HepG2 (cell line): ENCODE data around the gene CIAO3. TPM values are rescaled to one million over a fixed set of nuclear protein-coding genes. Genes with fewer than 3 reads are reported as not detected.
A peak's percentile ranks its signal among the peaks of the same experiment; 100 is the strongest.

ENCODE experiments used
- ATF3 ChIP-seq: sonication (generic); formaldehyde crosslinking; IDR thresholded peaks from 2 replicates; pipeline ENCODE4 v1.4.0; 2020; ENCODE audit warnings: missing genetic modification reagents
- ATF7 ChIP-seq, 2 experiments: fragments of 450-650 bp in 1 of 2; sonication (generic) in 1 of 2; formaldehyde crosslinking in 1 of 2; IDR thresholded peaks; 2 replicates each; pipeline versions ENCODE4 v1.4.0 to v1.6.1; 2016 to 2020; ENCODE audit warnings: antibody characterized with exemption in 1 of 2, mild to moderate bottlenecking in 1 of 2, missing genetic modification reagents in 1 of 2
- CREB3 ChIP-seq: sonication (generic); formaldehyde crosslinking; IDR thresholded peaks from 2 replicates; pipeline ENCODE4 v1.5.0; 2020; ENCODE audit warnings: missing genetic modification reagents
- FOXM1 ChIP-seq: sonication (generic); formaldehyde crosslinking; IDR thresholded peaks from 2 replicates; pipeline ENCODE4 v1.5.0; 2020; ENCODE audit warnings: missing genetic modification reagents
- GTF3A ChIP-seq: sonication (generic); formaldehyde crosslinking; conservative IDR thresholded peaks from 2 replicates; pipeline ENCODE4 v1.4.0; 2020; ENCODE audit warnings: mild to moderate bottlenecking, missing genetic modification reagents
- HDAC1 ChIP-seq: sonication (generic); formaldehyde crosslinking; IDR thresholded peaks from 2 replicates; pipeline ENCODE4 v1.5.1; 2020; ENCODE audit warnings: mild to moderate bottlenecking, missing genetic modification reagents
- MTA1 ChIP-seq: sonication (generic); formaldehyde crosslinking; IDR thresholded peaks from 2 replicates; pipeline ENCODE4 v1.4.0; 2020; ENCODE audit warnings: missing genetic modification reagents, mild to moderate bottlenecking, borderline replicate concordance
- NFAT5 ChIP-seq: sonication (generic); formaldehyde crosslinking; IDR thresholded peaks from 2 replicates; pipeline ENCODE4 v1.4.0; 2020; ENCODE audit warnings: missing genetic modification reagents
- NR1H2 ChIP-seq: sonication (generic); formaldehyde crosslinking; IDR thresholded peaks from 2 replicates; pipeline ENCODE4 v1.8.1; 2022; ENCODE audit warnings: low read depth, missing genetic modification reagents, borderline replicate concordance
- PPARG ChIP-seq: conservative IDR thresholded peaks from 2 replicates; pipeline ENCODE4 v1.6.1; 2016; ENCODE audit warnings: missing biosample characterization, missing genetic modification reagents
- PREB ChIP-seq: sonication (generic); formaldehyde crosslinking; IDR thresholded peaks from 2 replicates; pipeline ENCODE4 v1.4.0; 2020; ENCODE audit warnings: missing genetic modification reagents
- SMC3 ChIP-seq: IDR thresholded peaks from 2 replicates; pipeline ENCODE4 v1.6.1; 2011; ENCODE audit warnings: low read length, improper control_type of control experiment
- ZNF235 ChIP-seq: sonication (generic); formaldehyde crosslinking; IDR thresholded peaks from 2 replicates; pipeline ENCODE4 v1.8.1; 2023; ENCODE audit warnings: mild to moderate bottlenecking, missing genetic modification reagents, borderline replicate concordance
- ZNF382 ChIP-seq: sonication (generic); formaldehyde crosslinking; IDR thresholded peaks from 2 replicates; pipeline ENCODE4 v1.5.0; 2020; ENCODE audit warnings: missing genetic modification reagents, mild to moderate bottlenecking, borderline replicate concordance
- ZNF446 ChIP-seq: sonication (generic); formaldehyde crosslinking; IDR thresholded peaks from 2 replicates; pipeline ENCODE4 v1.5.0; 2020; ENCODE audit warnings: mild to moderate bottlenecking, missing genetic modification reagents
- ZNF609 ChIP-seq: sonication (generic); formaldehyde crosslinking; IDR thresholded peaks from 2 replicates; pipeline ENCODE4 v1.4.0; 2020; ENCODE audit warnings: mild to moderate bottlenecking, missing genetic modification reagents, borderline replicate concordance
- polyA plus RNA-seq, 8 experiments: library from polyadenylated mRNA; depleted of rRNA in 3 of 8; stranded (reverse) in 7 of 8; unstranded in 1 of 8; fragments of >200 nt; fragmentation: Illumina TruSeq in 4 of 8; extraction: Trizol in 4 of 8; gene quantifications; 2 replicates each; pipeline versions ENCODE4 v1.2.1 to v1.2.3, GENCODE V29; 2011 to 2016; ENCODE audit warnings: low read depth in 4 of 8, missing spikeins in 1 of 8, mixed read lengths in 1 of 8; ENCODE audit not compliant: insufficient read depth in 1 of 8
- total RNA-seq, 5 experiments: library from RNA; depleted of rRNA; stranded (reverse); fragments of >200 nt; fragmentation: Illumina TruSeq; extraction: Trizol; gene quantifications; 2 replicates each; pipeline ENCODE4 v1.2.3, GENCODE V29; 2016; ENCODE audit warnings: low read depth in 1 of 5

CIAO3 gene
- total and polyA plus RNA-seq, 2 of the 13 experiments (the other 11 are each of a cell fraction or from before 2014, with no cell fraction given) = 21.7 to 25.0 TPM

GRCh38 chr16:721765-722540, 18.8 kb downstream of the CIAO3 start (continued):
- no peak for TF ChIP-seq PREB (CRISPR knock-in tag)
- TF ChIP-seq NFAT5 (CRISPR knock-in tag) = no peak
- TF ChIP-seq ZNF446 (CRISPR knock-in tag) = 0 out of 2 replicates have a peak, but pooled peaks have one; percentile 5
- TF ChIP-seq GTF3A (CRISPR knock-in tag) = no peak
- TF ChIP-seq ZNF382 = no peak
- no peak for TF ChIP-seq ZNF235 (CRISPR knock-in tag)
- no peak for TF ChIP-seq HDAC1
- 0 out of 2 replicates have a peak, but pooled peaks have one; percentile 4 for TF ChIP-seq ZNF609 (CRISPR knock-in tag)
- no peak for TF ChIP-seq ATF7 (IDR thresholded peaks at IDR 0.05)
- TF ChIP-seq ATF7 (CRISPR knock-in tag; IDR thresholded peaks at IDR 0.05) = no peak
- no peak for TF ChIP-seq SMC3
- no peak for TF ChIP-seq FOXM1 (CRISPR knock-in tag)
- peak; percentile 4; the same call in 1 of the 2 replicates for TF ChIP-seq MTA1 (CRISPR knock-in tag)
- no peak for TF ChIP-seq CREB3 (CRISPR knock-in tag)
- TF ChIP-seq ATF3 = no peak
- no peak for TF ChIP-seq NR1H2 (CRISPR knock-in tag)
- TF ChIP-seq PPARG = no peak
